Pulmonary artery endothelial cell (primary cell): ENCODE data around the gene IGSF10. TPM values are rescaled to one million over a fixed set of nuclear protein-coding genes. Genes with fewer than 3 reads are reported as not detected.
A peak's percentile ranks its signal among the peaks of the same experiment; 100 is the strongest.

Source experiments
- DNase-seq: peaks from one replicate; pipeline ENCODE4 v3.0.0-alpha.2; 2011; ENCODE audit warnings: low read depth, low spot score
- total RNA-seq: library from RNA; depleted of rRNA; stranded (reverse); fragments of >200 nt; gene quantifications from 2 replicates; pipeline ENCODE4 v1.2.3, GENCODE V29; 2014

IGSF10 gene
- total RNA-seq, 1 donor from 2014 or later = not detected

DNA sequence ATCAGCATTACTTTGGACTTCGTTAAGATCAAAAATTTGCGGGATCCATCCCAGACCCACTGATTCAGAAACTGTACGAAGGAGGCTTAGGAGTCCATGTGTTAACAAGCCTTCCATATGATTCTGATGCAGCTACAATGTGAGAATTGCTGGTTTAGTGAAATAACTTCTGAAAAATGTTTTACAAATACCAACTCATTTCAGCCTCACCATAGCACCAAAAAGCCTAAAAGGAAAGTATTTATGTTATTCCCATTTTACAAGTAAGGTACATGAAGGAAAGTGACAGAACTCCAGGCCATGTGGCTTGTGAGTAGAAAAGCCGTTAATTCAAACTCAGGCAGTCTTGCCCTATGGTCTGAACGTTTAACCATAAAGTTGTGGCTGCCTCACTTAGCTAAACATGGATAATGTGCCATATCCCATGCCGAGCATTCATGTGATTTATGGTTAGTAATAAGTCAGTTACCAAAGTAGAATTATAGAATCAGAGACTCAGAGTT is 1.5 kb upstream of the IGSF10 start:
- DNase-seq = no peak

GRCh38 chr3:151460228-151460627 is 633 bp downstream of the IGSF10 start:
- DNase-seq = no peak

DNA sequence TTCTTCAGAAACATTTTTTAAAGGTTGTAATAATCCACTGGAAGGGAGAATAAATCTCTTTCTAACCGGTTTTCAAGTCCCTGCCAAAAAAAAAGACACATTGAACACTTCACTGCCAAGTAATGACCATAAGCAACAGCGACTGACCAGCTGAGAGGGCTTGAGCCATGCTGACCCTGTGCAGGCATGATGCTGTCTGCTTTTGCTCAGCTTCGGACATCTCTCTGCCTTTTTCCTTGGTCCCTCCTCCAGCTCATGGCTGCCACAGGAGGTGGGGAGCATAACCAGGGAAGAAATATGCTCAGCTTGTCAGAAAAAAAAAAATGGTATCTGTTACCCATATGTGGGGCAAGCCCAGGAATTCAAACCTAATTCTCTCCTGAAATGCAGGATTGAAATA is 1.5 kb downstream of the IGSF10 start:
- DNase-seq = no peak

- no peak for DNase-seq
Measured at GRCh38 chr3:151456065-151456464, 4.8 kb downstream of the IGSF10 start.

DNA sequence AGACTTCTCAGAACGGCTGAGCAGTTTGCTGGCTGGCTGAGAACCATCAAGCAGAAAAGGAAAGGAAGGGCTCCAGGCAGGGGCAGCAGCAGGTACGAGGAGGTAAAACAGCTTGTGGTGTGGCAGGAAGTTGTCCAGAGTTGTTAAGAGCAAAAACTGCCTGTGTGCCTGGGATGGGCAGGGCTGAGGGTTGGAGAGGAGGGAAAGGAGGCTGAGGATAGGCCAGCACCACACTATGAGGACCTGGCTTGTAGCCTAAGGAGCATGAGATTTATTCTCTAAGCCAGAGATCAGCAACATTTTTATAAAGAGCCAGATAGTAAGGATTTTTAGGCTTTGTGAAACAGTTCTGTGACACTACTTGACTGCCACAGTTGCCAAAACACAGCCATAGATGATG is 8.0 kb downstream of the IGSF10 start:
- DNase-seq = no peak

DNA sequence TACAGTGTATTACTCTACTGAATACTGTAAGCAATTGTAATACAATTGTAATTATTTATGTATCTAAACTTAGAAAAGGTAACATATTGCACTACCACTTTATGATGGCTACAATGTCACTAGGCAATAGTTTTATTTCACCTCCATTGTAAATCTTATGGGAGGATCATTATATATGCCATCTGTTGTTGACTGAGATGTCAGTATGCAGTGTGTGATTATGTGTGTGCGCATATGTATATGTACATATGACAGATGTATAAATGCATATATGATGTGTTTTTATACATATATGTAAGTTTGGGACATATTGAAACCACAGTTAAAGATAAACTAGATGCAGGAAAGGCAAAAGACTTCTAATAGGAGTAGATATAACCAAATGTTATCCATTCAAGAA is 8.5 kb downstream of the IGSF10 start:
- no peak for DNase-seq

DNA sequence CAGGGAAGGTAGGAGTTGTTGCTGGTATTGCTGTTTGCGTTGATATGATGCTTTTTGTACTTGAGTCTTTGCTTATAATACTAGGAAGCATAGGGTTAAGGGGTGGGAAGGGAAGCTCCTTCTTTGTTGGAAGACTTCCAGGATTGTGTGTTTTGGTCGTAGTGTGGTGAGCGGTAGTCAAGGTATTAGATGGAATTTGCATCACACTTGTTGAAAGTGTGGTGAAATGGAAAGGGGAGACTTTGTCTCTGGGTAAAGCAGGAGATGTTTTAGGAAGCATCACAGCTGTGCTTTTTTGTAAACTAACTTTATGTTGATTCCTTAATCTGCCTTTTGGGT is 14.9 kb downstream of the IGSF10 start:
- no peak for DNase-seq

DNA sequence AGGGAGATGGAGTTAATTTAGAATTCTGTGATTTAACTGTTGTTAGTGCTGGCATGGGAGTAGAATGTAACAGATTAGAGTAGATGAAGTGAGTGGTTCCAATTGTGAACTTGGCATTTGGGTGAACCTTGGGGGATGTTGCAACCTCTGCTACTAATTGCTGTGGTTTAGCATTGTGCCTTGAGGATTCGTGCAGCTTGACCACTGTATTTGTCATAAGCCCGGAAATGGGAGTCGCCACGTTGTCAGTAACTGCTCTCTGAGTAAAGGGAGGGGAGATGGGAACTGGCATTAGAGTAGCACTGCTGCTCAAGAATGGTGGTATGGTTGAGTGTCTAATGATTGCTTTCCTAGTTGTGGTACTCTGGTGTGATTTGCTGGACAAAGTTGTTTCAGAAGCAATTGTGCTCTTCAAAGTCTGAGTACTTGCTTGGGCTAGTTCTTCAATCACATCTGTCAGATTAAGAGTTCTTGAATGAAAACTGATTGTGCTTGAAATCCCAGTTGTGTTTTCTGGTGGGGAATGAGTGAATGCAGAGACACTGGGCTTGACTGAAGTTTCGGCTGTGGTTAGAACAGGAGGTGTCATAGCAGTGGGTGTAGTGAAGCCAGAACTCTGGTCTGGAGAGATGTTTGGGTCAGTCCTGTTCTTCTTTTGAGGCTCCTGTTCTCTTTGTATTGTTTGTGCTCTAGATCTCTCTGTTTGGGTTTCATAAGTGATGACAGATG is 15.4 kb downstream of the IGSF10 start:
- no peak for DNase-seq

GRCh38 chr3:151443583-151443982 is 17.3 kb downstream of the IGSF10 start:
- no peak for DNase-seq

- DNase-seq = no peak
Measured at GRCh38 chr3:151440940-151441339, 19.9 kb downstream of the IGSF10 start.

GRCh38 chr3:151439652-151440125 is 21.2 kb downstream of the IGSF10 start:
- peak; percentile 17 for DNase-seq

DNA sequence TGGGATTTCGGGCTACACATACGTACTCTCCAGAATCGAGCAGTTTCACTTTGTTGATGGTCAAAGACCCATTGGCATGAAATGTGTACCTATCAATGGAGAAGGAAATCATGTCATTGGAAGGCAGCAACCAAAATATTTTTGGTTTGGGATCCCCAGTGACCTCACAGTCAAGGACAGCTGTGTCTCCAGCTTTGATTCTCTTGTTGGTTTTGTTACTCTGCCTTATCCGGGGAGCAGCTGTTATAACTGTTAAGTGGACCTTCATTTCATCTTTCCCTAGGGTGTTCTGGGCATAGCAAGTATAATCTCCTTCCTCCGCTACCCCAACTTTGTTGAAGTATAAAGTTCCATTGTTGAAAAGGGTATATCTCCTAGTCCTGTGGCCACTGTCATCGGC is 23.0 kb downstream of the IGSF10 start:
- DNase-seq = no peak

DNA sequence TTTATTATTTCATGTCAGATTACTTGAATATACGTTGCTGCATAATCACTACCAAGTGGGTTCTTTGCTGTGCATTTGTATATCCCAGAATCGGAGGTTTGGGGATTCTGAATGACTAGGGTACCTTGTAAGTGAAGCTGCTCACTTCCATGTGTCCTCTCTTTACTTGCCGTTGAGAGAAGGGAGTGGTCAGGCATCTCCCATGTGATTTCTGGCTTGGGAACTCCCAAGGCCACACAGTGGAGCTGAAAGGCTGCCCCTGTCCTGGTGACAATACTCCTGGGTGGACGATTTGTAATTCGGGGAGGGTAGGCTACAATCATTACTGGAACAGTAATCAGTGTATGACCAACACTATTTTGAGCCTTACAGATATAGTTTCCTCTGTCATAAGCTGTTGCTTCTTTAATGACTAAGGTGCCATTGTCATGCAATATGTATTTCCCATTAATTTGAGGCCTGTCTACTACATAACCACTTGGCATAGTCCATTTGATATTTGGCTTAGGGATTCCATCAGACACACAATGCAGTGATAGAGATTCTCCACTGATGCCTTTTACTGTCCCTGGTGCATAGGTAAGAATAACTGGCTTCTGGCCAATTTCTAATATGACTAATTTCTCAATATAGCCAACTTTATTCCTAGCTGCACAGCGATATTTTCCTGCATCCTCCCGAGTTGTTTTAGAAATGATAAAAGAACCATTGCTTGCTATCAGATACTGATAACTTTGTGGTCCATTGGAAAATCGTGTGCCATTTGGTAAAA is 24.0 kb downstream of the IGSF10 start:
- DNase-seq = no peak

GRCh38 chr3:151434151-151434890 is 26.5 kb downstream of the IGSF10 start:
- no peak for DNase-seq

- no peak for DNase-seq
Measured at GRCh38 chr3:151432616-151433372, 28.1 kb downstream of the IGSF10 start.

DNA sequence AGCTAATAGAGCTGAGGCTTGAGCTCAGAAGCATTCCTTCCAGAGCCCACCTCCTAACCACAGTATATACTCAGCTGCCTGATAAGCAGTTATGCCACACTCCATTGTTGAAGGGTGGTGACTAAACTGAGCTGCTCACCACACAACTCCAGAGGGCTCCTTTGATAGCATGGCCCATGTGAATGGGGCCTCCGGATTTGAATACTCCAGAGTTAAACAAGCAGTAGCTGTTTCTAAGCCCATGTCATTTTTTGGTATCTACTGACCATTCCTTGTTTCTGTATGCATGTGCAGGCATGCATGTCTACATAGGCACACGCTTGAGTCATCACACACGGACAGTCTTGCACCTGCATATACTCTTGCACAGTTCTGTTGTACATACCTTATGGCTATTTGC is 28.9 kb downstream of the IGSF10 start:
- no peak for DNase-seq

- DNase-seq = no peak
Measured at GRCh38 chr3:151430821-151431484, 29.9 kb downstream of the IGSF10 start.

- DNase-seq = no peak
Measured at GRCh38 chr3:151428386-151428785, 32.5 kb downstream of the IGSF10 start.

- DNase-seq = no peak
Measured at GRCh38 chr3:151426341-151426657, 34.6 kb downstream of the IGSF10 start.

- DNase-seq = no peak
Measured at GRCh38 chr3:151425627-151426340, 35.1 kb downstream of the IGSF10 start.
